ENCODE results near the gene CYBC1.

DNA sequence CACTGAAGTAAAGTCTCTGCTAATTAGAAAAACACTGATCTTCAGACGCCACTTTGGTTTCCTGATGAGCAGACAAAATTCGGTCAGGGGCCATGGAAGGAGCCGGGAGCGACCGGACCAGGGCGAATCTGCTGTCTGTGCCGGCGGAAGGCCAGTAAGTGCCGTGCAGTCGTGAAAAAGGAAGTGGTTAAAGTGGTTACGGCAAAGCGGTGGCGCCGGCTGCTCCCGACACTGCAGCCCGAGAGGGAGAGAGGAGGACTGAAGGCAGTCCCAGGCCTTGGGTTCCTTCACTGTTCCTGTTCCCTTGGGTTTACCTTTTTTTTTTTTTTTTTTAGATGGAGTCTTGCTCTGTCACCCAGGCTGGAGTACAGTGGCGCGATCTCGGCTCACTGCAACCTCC, 49.7 kb downstream of the CYBC1 start:
- TF ChIP-seq, protein P1, sequence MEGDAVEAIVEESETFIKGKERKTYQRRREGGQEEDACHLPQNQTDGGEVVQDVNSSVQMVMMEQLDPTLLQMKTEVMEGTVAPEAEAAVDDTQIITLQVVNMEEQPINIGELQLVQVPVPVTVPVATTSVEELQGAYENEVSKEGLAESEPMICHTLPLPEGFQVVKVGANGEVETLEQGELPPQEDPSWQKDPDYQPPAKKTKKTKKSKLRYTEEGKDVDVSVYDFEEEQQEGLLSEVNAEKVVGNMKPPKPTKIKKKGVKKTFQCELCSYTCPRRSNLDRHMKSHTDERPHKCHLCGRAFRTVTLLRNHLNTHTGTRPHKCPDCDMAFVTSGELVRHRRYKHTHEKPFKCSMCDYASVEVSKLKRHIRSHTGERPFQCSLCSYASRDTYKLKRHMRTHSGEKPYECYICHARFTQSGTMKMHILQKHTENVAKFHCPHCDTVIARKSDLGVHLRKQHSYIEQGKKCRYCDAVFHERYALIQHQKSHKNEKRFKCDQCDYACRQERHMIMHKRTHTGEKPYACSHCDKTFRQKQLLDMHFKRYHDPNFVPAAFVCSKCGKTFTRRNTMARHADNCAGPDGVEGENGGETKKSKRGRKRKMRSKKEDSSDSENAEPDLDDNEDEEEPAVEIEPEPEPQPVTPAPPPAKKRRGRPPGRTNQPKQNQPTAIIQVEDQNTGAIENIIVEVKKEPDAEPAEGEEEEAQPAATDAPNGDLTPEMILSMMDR (IDR thresholded peaks at IDR 0.05) = no peak
- TF ChIP-seq POLR2A (IDR thresholded peaks at IDR 0.05) = no peak
- TF ChIP-seq POLR2AphosphoS5 (IDR thresholded peaks at IDR 0.05) = no peak
- no peak for TF ChIP-seq EP300 (IDR thresholded peaks at IDR 0.05)
